D721Med (cell line): ENCODE results near the gene GPR75.

ENCODE experiments used
- DNase-seq: peaks from one replicate; pipeline ENCODE4 v3.0.0; 2011; ENCODE audit warnings: low spot score; ENCODE audit not compliant: insufficient read length
- FAIRE-seq: peaks from 2 replicates; lab custom pipeline; 2011; peaks lifted over from hg19 to GRCh38; lab: Jason Lieb, UNC
- CTCF ChIP-seq: IDR thresholded peaks from 2 replicates; pipeline ENCODE4 v1.5.1; 2012; ENCODE audit warnings: mild to moderate bottlenecking, control low read depth; ENCODE audit not compliant: insufficient read depth; ENCODE audit errors: missing control alignments

The GPR75 gene

DNA sequence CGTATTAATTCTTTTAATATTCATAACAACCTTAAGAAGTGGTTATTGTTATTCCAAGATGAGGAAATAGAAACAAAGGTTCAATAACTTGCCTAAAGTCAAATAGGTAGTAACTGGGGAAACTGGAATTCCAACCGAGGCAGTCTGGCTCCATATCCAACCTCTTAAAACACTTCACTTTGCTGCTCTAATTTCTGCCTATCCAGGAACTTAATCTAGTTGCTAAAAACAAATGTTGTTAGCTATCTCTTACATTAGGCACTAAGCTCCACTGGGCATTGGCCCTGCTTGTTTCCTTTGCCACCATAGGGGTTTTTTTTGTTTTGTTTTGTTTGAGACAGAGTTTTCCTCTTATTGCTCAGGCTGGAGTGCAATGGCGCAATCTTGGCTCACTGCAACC is 48.2 kb downstream of the GPR75 start:
- TF ChIP-seq CTCF: no peak
- no peak for DNase-seq
- FAIRE-seq: no peak
